GM23338 (cell line): ENCODE measurements around the gene ABR. TPM values are rescaled to one million over a fixed set of nuclear protein-coding genes. Genes with fewer than 3 reads are reported as not detected.

Experiments used
- ATAC-seq: fragments of 200-7000 bp; cut with Tn5 transposase; 3 replicates; pipeline ENCODE4 v1.9.1; 2020
- DNase-seq: peaks from one replicate; pipeline ENCODE4 v3.0.0-alpha.2; 2015; ENCODE audit warnings: low spot score
- H2AFZ ChIP-seq: fragments of 200-600 bp; sonication (generic); 2 replicates; pipeline ENCODE4 v1.8.0; 2016; ENCODE audit warnings: antibody characterized with exemption, mild to moderate bottlenecking, moderate library complexity
- H3F3A ChIP-seq: fragments of 200-600 bp; sonication (generic); replicated peaks from 2 replicates; pipeline ENCODE4 v1.8.0; 2017; ENCODE audit warnings: antibody characterized with exemption, mixed run types, low read depth
- H3K27ac ChIP-seq: fragments of 200-600 bp; sonication (generic); 2 replicates; pipeline ENCODE4 v1.6.1; 2016; ENCODE audit warnings: low read depth
- H3K27me3 ChIP-seq: fragments of 200-600 bp; sonication (generic); 2 replicates; pipeline ENCODE4 v1.8.0; 2016; ENCODE audit warnings: mild to moderate bottlenecking, mixed run types, moderate library complexity; ENCODE audit not compliant: insufficient read depth
- H3K36me3 ChIP-seq: fragments of 200-600 bp; sonication (generic); 2 replicates; pipeline ENCODE4 v1.8.0; 2016; ENCODE audit warnings: mild to moderate bottlenecking; ENCODE audit not compliant: insufficient read depth
- H3K4me1 ChIP-seq: fragments of 200-600 bp; sonication (generic); 2 replicates; pipeline ENCODE4 v1.8.0; 2016; ENCODE audit warnings: mild to moderate bottlenecking, moderate library complexity; ENCODE audit not compliant: insufficient read depth
- H3K4me2 ChIP-seq: fragments of 200-600 bp; sonication (generic); 2 replicates; pipeline ENCODE4 v1.7.1; 2017; ENCODE audit warnings: mixed run types
- H3K4me3 ChIP-seq: fragments of 200-600 bp; sonication (generic); 2 replicates; pipeline ENCODE4 v1.6.1; 2016; ENCODE audit warnings: mixed run types
- H3K79me2 ChIP-seq: fragments of 200-600 bp; sonication (generic); replicated peaks from 2 replicates; pipeline ENCODE4 v1.8.0; 2017; ENCODE audit warnings: mild to moderate bottlenecking; ENCODE audit not compliant: insufficient read depth
- H3K9me2 ChIP-seq: fragments of 200-600 bp; sonication (generic); 2 replicates; pipeline ENCODE4 v1.8.0; 2017; ENCODE audit not compliant: insufficient read depth
- H4K20me1 ChIP-seq: fragments of 200-600 bp; sonication (generic); replicated peaks from 2 replicates; pipeline ENCODE4 v1.8.0; 2017; ENCODE audit warnings: mild to moderate bottlenecking; ENCODE audit not compliant: insufficient read depth
- H3K27ac Mint-ChIP-seq: 2 replicates; pipeline ENCODE4 v1.8.0; 2020; ENCODE audit warnings: inconsistent platforms, mild to moderate bottlenecking, moderate library complexity, mixed read lengths
- H3K27me3 Mint-ChIP-seq: 3 replicates; pipeline ENCODE4 v1.8.0; 2022; ENCODE audit warnings: low read depth, mild to moderate bottlenecking, moderate library complexity, mixed read lengths, inconsistent platforms; ENCODE audit not compliant: insufficient read depth, poor library complexity
- H3K36me3 Mint-ChIP-seq: 3 replicates; pipeline ENCODE4 v1.8.0; 2021; ENCODE audit warnings: low read depth, mild to moderate bottlenecking, inconsistent platforms, moderate library complexity, mixed read lengths
- H3K4me1 Mint-ChIP-seq: 3 replicates; pipeline ENCODE4 v1.8.0; 2020; ENCODE audit warnings: mild to moderate bottlenecking, inconsistent platforms, mixed read lengths
- H3K4me3 Mint-ChIP-seq: 3 replicates; pipeline ENCODE4 v1.8.0; 2021; ENCODE audit warnings: moderate library complexity, mild to moderate bottlenecking, inconsistent platforms, mixed read lengths
- H3K9me3 Mint-ChIP-seq: 3 replicates; pipeline ENCODE4 v1.8.0; 2020; ENCODE audit warnings: moderate library complexity, mild to moderate bottlenecking, inconsistent platforms, mixed read lengths
- EZH2 ChIP-seq: fragments of 200-600 bp; sonication (generic); IDR thresholded peaks from one replicate; pipeline ENCODE4 v1.8.0; 2017; ENCODE audit warnings: antibody characterized with exemption, mild to moderate bottlenecking, low read depth; ENCODE audit not compliant: unreplicated experiment
- JUNB ChIP-seq: IDR thresholded peaks from one replicate; pipeline ENCODE4 v1.6.1; 2016; ENCODE audit warnings: antibody characterized with exemption; ENCODE audit not compliant: unreplicated experiment
- NANOG ChIP-seq: IDR thresholded peaks from 2 replicates; pipeline ENCODE4 v1.6.1; 2016; ENCODE audit warnings: antibody characterized with exemption, borderline replicate concordance
- ZNF462 ChIP-seq: fragments of 250-450 bp; sonication (Bioruptor Pico); IDR thresholded peaks from 2 replicates; pipeline ENCODE4 v1.5.0; 2020; ENCODE audit warnings: mild to moderate bottlenecking, moderate library complexity
- polyA plus RNA-seq: library from polyadenylated mRNA; unstranded; fragments of >200 nt; fragmentation: Nextera tagmentation; extraction: Ambion mirVana; gene quantifications from 2 replicates; pipeline ENCODE4 v1.2.1, GENCODE V29; 2016
- total RNA-seq: library from RNA; depleted of rRNA; stranded (reverse); fragments of >200 nt; shearing (Covaris generic); gene quantifications from 2 replicates; pipeline ENCODE4 v1.2.3, GENCODE V29; 2014
- TF ChIP-seq, protein P1 (sequence below): IDR thresholded peaks from one replicate; pipeline ENCODE4 v1.6.1; 2018; ENCODE audit warnings: antibody characterized with exemption; ENCODE audit not compliant: unreplicated experiment

The ABR gene
- total and polyA plus RNA-seq, 2 experiments from 2014 or later = 15.0 to 27.7 TPM

DNA sequence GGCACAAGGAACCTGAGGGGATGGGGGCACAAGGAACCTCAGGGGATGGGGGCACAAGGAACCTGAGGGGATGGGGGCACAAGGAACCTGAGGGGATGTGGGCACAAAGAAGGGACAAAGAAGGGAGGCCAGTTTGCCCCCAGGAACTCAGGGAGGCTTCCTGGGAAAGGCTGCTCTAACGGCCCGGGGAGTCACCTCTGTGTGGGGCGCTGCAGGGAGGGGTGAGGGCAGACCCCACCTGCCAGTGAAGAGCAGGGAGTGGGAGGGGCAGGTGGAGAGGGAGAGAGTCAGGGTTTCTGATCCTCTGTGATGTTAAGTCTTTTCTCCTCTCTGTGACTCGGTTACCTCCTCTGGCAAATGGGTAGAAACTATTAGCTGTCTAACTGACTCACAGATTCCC lies 125.1 kb downstream of the ABR start (continued):
- TF ChIP-seq ZNF462 (CRISPR knock-in tag) (no peak), EZH2 (no peak)

- Mint-ChIP-seq H3K27ac (no peak overlapping the region; the same call in 1 of the 2 replicates), H3K4me3 (no peak overlapping the region), H3K9me3 (no peaks in the 10 kb centered on the region)
- TF ChIP-seq JUNB = no peak
- TF ChIP-seq, protein P1, sequence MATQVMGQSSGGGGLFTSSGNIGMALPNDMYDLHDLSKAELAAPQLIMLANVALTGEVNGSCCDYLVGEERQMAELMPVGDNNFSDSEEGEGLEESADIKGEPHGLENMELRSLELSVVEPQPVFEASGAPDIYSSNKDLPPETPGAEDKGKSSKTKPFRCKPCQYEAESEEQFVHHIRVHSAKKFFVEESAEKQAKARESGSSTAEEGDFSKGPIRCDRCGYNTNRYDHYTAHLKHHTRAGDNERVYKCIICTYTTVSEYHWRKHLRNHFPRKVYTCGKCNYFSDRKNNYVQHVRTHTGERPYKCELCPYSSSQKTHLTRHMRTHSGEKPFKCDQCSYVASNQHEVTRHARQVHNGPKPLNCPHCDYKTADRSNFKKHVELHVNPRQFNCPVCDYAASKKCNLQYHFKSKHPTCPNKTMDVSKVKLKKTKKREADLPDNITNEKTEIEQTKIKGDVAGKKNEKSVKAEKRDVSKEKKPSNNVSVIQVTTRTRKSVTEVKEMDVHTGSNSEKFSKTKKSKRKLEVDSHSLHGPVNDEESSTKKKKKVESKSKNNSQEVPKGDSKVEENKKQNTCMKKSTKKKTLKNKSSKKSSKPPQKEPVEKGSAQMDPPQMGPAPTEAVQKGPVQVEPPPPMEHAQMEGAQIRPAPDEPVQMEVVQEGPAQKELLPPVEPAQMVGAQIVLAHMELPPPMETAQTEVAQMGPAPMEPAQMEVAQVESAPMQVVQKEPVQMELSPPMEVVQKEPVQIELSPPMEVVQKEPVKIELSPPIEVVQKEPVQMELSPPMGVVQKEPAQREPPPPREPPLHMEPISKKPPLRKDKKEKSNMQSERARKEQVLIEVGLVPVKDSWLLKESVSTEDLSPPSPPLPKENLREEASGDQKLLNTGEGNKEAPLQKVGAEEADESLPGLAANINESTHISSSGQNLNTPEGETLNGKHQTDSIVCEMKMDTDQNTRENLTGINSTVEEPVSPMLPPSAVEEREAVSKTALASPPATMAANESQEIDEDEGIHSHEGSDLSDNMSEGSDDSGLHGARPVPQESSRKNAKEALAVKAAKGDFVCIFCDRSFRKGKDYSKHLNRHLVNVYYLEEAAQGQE = no peak
- no peak for TF ChIP-seq NANOG
- no peak for TF ChIP-seq ZNF462 (CRISPR knock-in tag)
These were observed 126.0 kb downstream of the ABR start for GRCh38 chr17:1053661-1054360.

More at GRCh38 chr17:1053661-1054360, 126.0 kb downstream of the ABR start:
- ATAC-seq (no peak), DNase-seq (no peak)
- Histone ChIP-seq H2AFZ (no peak overlapping the region), H3K27ac (no peak overlapping the region), H3K4me1 (no peaks in the 10 kb centered on the region), H3K79me2 (no peaks in the 10 kb centered on the region), H3K4me2 (no peak overlapping the region), H4K20me1 (no peaks in the 10 kb centered on the region), H3K4me3 (no peak overlapping the region), H3K27me3 (no peaks in the 10 kb centered on the region), H3K36me3 (no peaks in the 10 kb centered on the region), H3K9me2 (no peaks in the 10 kb centered on the region), H3F3A (no peaks in the 10 kb centered on the region)
- Mint-ChIP-seq H3K36me3 (peaks cover 15% of the 10 kb centered on the region), H3K4me1 (no peaks in the 10 kb centered on the region; the same call in 2 of the 3 replicates), H3K27me3 (peaks cover 11% of the 10 kb centered on the region)
